Brain pericyte (primary cell): Measurements from ENCODE around the gene NSUN6.
"Not testable (repeated sequence)": the region's sequence is repeated elsewhere in the genome, so short reads cannot be mapped to it uniquely, and the experiment has no call there.

ENCODE experiments used
- DNase-seq: peaks from one replicate; pipeline ENCODE4 v3.0.0-alpha.2; 2012; ENCODE audit warnings: low read depth, low spot score

NSUN6 gene

DNA sequence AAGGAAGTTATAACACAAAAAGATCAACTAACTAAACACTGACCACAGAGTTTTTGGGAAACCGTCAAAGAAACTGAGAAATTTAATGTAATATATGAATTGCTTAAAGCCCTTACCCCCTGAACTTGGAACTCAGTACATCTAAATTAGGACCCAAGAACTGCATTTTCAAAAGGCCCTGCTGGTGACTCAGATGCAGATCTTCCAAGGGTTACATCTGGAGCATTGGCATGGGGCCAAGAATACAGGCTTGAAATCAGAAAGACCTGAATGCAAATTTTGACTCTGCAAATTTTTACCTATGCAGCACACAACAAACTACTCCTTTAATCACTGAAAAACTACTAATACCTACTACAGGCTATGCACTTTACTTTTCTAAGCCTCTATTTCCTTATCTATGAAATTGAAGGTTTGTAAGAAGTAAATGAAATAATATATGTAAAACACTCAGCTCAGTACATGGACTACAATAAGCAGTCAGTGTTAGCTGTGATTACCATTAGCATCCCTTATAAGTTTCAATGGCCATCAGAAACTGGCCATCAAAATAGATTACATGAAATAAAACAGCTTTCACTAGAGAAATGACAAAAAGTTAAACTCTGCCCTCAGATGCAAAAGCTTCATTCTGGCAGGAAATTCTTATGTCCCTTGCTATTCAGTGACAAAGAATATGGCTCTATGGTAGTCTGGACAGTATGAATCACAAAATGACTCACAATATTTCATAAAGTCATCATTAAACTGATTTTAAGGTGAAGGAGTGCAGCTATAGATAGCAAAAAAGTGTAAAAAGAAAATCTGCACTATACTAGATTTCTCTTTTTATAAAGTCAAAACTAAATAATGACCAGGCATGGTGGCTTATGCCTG is 43.6 kb downstream of the NSUN6 start:
- peak; percentile 38 for DNase-seq

DNA sequence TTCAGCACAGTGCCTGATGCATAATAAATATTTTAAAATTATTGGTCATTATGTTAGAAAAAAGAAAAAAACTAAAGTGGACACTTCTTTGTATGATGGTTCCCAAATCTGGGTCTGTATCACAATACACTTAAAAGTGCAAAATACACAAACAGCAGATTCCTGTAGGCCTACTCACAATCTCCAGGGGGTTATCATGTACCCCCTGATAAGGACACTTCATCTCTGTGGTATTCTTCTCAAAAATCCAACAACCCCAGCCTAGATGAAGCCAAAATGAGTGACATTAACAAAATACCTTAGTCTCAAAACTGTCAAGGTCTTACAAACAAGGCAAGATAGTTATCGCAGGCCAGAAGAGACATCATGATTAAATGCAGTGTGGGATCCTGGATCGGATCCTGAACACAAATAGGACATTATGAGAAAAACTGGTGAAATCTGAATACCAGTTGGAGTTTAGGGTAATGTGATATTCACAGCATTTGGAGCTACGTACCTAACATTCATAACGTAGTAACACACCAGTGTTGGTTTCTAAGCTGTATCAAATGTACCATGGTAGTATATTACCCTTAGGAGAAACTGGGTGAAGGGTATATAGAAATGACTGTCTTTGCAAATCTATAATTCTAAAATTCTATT is 45.2 kb downstream of the NSUN6 start:
- no peak for DNase-seq

DNA sequence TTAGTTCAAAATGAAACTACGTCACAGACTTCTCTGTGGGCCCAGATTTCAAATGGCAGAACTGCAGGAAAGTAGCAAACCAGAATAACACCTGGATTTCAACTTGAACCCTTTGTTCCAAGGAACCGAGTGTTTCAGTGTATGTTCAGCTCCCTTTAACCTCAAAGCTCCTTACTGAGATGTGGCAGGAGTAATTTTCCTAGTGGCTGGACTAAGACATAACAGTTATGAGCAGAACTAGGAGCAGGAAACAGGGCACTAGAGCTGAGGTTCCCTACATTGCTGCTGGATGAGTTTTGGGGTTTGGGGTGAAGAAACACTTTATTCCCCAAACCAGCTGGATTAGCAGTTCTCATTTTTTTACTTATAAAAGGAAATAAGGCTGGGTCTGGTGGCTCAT is 50.1 kb downstream of the NSUN6 start:
- DNase-seq: no peak

DNA sequence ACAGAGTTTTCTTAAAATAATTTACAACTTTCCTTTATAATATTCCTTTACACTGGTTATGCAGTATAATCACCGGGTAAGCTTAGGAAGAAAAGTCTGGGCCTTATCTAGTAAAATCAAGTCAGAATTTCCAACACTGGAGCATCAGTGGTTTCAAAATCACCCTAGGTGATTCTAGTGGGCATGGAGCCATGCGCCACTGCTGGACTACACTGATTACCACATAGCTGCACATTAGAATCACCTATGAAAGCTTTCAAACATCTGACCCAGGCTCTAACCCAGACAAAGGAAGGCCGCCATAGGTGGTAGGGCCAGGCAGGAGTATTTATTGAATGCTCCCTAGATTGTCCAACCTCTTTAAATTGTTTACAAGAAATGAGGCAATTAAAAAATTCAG is 52.0 kb downstream of the NSUN6 start:
- DNase-seq: no peak

DNA sequence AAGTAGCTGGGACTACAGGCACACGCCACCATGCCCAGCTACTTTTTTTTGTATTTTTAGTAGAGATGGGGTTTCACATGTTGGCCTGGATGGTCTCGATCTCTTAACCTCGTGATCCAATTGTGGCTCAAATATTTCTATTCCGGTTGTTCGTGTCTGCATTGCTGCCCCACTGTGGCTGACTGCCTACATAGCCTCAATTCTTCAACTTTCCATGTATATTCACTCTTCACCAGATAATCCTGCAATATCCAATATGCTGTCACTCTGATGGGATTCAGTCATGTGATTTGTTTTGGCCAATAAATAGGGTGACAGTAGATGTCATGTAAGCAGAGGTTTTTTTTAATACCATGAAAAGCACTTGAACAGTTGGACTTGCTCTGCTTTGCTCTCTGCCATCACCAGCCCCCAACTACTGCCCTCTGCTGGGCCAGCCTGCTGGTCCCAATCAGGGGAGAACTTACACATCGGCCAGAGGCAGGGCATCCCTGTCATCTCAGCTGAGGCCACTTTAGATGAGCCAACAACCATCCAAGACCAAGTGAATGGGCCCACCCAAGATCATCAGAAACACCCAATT is 56.7 kb downstream of the NSUN6 start:
- DNase-seq: no peak

DNA sequence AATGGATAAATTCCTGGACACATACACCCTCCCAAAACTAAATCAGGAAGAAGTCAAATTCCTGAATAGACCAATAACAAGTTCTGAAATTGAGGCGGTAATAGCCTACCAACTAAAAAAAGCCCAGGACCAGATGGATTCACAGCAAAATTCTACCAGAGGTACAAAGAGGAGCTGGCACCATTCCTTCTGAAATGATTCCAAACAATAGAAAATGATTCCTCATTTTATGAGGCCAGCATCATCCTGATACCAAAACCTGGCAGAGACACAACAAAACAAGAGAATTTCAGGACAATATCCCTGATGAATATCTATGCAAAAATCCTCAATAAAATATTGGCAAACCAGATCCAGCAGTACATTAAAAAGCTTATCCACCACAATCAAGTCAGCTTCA is 60.2 kb downstream of the NSUN6 start:
- DNase-seq: not testable (repeated sequence)

DNA sequence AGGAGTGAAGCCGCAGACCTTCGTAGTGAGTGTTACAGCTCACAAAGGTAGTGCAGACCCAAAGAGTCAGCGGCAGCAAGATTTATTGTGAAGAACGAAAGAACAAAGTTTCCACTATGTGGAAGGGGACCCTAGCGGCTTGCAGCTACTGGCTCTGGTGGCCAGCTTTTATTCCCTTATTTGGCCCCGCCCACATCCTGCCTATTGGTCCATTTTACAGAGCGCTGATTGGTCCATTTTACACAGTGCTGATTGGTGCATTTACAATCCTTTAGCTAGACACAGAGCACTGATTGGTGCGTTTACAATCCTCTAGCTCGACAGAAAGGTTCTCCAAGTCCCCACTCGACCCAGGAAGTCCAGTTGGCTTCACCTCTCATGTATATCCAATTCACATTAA is 64.8 kb downstream of the NSUN6 start:
- DNase-seq: not testable (repeated sequence)

DNA sequence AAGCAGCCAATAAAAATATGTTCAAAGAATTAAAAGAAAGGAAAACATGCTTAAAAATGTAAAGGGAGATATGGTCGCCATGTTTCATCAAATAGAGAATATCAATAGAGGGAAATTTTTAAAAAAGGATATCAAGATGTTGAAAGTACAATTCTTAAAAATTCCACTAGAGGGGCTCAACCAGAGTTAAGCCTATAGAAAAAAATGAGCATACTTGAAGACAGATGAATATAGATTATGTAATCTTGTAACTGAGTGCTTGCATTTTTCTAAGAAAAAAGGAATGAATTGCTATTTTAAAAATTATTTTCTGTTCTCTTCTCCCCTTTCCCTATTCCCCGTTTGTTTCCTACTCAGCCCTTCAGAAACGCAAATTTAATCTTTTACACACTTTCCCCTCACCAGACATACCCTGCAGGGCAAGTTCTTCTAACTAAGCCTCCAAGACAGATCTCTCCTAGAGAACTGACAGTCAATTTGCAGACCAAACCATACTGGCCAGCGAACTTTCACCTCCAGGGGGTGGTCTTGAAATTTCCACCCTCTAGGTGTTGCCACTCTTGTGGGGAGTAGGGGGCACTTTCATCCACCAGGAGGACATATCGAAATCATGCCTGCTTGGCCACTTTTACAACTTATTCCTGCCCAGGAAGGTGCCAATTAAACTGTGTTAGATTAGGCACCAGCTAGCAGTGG is 67.7 kb downstream of the NSUN6 start:
- DNase-seq: no peak

DNA sequence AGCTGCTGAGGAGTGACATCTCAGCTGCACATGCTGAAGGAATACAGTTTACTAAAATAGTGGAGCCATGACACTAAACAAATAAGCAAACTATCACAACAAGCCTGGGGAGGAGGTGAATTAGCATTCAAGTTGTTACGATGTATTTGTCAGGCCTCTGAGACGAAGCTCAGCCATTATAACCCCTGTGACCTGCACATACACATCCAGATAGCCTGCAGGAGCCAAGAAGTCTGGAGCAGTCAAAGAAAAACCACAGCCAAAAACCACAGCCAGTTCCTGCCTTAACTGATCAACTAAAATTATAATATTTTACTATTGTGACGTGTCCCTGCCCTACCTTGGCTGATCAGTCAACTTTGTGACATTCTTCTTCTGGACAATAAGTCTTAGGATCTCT is 68.6 kb downstream of the NSUN6 start:
- DNase-seq: no peak

DNA sequence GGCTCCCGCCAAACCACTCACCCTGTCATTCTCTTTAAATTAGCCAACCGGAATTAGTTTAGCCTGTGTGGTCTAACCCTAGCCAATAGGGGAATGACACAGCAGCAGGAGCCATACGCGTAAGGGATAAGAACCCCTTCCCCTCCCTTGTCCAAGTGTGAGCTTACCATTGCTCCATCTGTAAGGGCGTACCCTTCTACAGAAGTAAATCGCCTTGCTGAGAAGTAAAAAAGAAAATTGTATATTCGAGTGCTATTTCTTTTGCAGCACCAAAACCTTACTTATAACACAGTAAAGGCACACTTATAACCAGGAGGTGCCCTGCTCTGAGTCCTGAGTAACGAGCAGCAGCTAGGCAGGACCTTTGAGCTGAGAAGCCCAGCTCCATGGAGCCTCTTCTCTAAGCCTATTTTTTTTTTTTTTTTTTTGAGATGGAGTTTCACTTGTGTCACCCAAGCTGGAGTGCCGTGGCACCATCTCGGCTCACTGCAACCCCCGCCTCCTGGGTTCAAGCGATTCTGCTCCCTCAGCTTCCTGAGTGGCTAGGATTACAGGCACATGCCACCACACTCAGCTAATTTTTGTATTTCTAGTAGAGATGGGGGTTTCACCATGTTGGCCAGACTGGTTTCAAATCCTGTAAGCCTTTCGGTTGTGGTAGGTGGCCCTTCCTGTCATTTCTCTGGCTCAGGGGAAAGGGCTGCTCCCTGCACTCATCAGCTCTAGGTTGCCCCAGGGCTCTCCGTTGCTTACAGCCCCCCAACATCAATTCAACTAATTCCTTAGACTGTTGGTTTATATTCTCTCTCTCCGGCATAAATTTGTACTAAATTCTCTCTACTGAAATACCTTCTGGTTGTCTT is 73.3 kb downstream of the NSUN6 start:
- no peak for DNase-seq

DNA sequence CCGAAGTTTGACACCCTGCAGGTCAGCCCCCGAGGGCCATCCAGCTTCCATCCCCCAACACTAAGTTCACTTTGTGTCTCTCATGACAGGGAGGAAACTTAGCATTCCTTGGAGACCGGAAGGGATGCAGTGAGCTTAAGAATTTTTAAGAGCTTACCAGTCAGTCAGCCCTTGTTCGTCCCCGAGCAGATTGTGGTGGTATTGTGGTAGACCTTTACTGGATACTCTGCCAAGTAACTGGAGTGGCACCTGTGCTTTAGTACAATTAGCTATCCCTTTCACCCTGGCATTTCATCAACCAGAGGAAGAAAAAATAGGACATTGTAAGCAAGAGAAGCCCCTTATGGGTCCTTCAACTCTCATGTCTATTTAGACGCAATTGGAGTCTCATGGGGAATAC is 74.8 kb downstream of the NSUN6 start:
- DNase-seq: no peak

DNA sequence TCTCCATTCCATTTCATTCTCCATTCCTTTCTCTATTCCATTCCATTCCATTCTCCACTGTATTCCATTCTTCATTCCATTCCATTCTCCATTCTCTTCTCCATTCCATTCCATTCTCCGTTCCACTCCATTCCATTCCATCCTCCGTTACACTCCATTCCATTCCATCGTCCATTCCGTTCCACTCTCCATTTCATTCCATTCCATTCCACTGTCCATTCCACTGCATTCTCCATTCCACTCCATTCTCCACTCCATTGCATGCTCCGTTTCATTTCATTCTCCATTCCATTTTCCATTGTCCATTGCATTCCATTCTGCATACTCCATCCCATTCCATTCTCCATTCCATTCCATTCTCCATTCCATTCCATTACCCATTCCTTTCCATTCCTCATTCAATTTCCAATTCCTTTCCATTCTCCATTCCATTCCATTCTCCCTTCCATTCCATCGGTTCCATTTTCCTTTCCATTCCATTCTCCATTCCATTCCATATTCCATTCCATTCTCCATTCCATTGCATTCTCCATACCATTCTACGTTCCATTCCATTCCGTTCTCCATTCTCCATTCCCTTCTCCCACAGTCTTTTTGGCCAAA is 78.3 kb downstream of the NSUN6 start:
- DNase-seq: no peak

DNA sequence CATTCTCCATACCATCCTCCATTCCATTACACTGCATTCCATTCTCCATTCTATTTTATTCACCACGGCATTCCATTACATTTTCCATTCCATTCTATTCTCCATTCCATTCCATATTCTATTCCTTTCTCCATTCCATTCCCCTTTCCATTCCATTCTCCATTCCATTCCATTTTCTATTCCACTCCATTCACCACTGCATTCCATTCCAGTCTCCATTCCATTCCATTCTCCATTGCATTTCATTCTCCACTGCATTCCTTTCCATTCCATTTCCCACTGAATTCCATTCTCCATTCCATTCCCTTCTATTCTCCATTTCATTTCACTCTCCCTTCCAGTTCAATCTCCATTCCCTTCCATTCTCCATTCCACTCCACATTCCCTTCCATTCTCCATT is 79.6 kb downstream of the NSUN6 start:
- no peak for DNase-seq

DNA sequence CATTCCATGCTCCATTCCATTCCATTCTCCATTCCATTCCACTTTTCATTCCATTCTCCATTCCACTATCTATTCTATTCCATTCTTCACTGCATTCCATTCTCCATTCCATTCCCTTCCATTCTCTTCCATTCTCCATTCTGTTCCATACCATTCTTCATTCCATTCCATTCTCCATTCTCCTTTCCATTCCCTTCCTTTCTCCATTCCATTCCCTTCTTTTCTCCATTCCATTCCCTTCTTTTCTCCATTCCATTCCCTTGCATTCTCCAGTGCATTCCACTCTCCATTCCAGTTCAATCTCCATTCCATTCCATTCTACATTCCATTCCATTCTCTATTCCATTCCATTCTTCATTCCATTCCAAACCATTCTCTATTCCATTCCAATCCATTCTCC is 80.3 kb downstream of the NSUN6 start:
- DNase-seq: no peak

DNA sequence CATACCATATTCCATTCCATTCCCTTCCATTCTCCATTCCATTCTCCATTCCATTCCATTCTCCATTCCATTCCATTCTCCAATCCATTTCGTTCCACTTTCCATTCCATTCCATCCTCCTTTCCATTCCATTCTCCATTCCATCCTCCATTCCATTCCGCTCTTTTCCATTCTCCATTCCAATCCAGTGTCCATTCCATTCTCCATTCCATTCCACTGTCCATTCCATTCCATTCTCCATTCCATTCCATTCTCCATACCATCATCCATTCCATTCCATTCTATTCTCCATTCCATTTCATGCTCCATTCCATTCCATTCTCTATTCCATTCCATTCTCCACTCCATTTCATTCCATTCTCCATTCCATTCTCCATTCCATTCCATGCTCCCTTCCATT is 81.0 kb downstream of the NSUN6 start:
- DNase-seq: not testable (repeated sequence)

DNA sequence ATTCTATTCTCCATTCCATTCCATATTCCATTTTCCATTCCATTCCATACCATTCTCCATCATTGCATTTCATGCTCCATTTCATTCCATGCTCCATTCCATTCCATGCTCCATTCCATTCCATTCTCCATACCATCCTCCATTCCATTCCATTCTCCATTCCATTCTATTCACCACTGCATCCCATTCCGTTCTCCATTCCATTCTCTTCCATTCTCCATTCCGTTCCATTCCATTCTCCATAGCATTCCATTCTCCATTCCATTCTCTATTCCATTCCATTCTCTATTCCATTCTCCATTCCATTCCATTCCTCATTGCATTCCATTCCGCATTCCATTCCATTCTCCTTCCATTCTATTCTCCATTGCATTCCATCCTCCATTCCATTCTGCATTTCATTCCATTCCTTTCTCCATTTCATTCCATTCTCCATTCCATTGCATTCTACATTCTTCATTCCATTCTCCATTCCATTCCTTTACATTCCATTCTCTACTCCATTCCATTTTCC is 84.0 kb downstream of the NSUN6 start:
- DNase-seq: no peak

DNA sequence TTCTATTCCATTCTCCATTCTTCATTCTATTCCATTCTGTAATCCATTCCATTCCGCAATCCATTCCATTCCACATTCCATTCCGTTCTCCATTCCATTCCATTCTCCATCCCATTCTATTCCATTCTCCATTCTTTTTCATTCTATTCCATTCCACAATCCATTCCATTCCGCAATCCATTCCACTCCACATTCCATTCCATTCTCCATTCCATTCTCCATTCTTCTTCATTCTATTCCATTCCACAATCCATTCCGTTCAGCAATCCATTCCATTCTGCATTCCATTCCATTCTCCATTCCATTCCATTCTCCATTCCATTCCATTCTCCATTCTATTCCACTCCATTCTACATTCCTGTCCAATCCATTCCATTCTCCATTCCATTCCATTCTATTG is 85.2 kb downstream of the NSUN6 start:
- no peak for DNase-seq

DNA sequence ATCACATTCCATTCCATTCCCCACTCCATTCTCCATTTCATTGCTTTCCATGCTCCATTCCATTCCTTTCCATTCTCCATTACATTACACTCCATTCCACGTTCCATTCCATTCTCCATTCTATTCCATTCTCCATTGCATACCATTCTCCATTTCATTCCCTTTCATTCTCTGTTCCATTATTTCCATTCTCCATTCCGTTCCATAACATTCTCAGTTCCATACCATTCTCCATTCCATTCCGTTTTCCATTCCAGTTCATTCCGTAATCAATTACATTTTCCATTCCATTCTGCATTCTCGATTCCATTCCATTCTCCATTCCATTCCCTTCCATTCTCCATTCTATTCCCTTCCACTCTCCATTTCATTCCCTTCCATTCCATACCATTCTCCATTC is 86.4 kb downstream of the NSUN6 start:
- no peak for DNase-seq

DNA sequence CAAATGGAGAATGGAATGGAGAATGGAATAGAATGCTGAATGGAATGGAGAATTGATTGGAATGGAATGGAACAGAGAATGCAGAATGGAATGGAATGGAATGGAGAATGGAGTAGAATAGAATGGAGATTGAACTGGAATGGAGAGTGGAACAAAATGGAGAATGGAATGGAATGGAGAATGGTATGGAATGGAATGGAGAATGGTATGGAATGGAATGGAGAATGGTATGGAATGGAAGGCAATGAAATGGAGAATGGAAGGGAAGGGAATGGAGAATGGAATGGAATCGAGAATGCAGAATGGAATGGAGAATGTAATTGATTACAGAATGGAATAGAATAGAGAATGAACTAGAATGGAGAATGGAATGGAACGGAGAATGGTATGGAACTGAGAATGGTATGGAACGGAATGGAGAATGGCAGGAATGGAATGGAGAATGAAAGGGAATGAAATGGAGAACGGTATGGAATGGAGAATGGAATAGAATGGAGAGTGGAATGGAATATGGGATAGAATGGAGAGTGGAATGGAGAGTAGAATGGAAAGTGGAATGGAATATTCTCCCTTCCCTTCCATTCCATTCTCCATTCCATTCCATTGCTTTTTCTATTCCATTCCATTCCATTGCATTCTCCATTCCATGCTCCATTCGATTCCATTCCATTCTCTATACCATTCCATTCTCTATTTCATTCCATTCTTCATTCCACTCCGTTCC is 88.2 kb downstream of the NSUN6 start:
- DNase-seq: no peak
